GM18502 (cell line): ENCODE results near the gene TMC1.

Experiments
- ATAC-seq: cut with Tn5 transposase; IDR thresholded peaks from one replicate; pipeline ENCODE4 v1.9.1; 2021; ENCODE audit warnings: mild to moderate bottlenecking; ENCODE audit not compliant: unreplicated experiment, poor library complexity

TMC1 gene

DNA sequence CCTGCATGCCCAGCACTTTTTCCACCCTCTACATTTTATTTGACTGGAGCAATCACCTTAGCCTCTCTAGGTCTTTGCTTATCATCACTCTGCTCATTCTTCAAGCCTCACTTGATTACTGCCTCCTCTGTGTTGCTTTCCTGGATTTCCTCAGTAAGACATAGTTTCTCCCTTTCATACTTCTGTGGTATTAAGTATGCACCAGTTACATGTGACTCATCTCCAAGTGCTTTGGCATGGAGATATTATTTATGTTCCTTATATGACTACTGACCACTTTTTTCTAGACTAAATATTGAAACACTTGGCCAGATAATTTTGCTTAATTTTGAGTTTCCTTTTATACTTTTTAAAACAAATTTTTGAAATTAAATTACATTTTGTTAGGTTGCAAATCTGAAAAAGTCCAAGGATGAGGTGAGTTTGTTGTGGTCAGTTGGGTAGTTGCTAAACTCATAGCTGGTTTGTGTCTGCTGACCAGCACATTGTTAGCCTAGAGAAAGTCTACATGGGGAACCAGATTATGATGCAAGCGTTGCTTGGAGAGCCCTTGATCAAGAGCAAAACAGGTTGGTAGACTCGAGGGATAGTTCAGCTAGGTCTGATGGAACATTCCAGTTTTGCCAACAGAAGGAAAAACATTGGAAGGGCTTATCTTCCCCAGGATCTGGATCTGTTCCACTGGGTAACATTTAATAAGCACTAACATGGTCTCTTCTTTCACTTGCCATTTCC, 140.2 kb downstream of the TMC1 start:
- ATAC-seq: no peak

DNA sequence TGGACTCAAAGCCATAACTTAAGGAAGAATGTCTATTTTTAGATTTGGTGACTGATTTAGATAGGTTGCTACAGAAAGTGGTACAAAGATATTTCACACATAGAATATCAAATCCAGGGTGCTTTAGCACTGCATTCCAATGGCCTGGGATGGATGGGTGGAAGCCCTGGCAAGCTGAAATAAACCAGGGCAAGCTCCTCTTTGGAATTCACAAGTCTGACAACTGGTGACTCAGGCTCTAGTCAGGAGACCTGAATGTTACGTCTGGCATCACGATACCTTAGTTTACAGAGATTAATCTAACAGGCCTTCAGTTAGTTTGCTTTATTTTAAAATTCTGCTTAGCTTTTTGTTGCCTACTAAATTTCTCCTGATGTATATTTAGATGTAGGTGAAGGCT, 144.0 kb downstream of the TMC1 start:
- no peak for ATAC-seq

DNA sequence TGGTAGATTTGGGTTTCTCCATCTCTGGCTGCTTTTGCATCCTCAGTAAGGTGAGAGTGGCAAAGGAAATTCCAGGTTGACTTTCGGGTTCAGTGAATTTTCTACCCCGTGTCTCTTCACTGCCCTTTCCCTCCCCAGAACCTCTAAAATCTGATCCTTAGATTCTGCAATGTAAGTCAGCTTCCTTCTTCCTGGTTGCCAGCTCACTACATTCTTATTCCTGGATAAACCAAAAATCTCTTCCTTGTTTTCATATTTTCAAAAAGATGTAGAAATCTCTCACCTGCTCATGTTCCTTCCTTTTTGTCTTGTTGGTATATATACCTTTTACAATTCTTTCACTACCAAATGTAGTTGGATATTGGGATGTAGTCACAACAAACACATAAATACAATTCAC, 145.8 kb downstream of the TMC1 start:
- ATAC-seq: no peak

DNA sequence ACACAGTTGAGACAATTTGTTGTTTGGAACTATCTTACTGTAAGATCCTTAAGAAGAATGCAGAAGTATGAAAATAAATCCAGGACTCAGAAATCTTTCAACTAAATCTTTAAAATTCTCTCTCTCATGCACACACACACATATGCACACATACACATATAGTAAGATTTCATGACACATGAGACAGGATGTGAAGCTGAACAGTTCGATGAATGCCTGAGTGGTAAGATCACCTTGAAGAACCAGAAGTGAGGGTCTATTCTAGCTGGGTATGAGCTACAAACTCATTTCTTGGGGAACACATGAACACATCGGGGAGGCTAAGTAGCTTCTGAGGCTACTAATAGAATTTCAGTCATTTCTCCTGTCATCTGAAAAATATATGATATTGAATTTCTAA, 153.6 kb downstream of the TMC1 start:
- ATAC-seq: no peak

DNA sequence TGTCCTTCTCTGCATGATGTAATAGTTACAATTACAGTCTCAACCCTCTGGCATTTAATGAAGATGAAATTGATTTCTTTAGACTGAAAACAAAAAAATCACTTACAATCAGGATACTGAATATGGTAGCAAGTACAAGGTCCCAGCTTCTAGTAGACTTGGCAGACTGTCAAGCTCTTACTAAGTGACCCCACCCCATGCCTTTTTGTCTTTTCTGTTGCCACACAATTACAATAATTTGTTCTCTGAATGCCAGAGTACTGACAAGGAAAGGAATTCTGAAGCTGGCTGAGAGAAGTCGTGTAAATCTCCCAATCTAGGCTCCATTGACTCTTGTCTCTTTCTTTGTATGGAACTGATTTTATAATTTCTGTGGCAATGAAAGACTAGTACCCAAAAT, 154.2 kb downstream of the TMC1 start:
- ATAC-seq: no peak

DNA sequence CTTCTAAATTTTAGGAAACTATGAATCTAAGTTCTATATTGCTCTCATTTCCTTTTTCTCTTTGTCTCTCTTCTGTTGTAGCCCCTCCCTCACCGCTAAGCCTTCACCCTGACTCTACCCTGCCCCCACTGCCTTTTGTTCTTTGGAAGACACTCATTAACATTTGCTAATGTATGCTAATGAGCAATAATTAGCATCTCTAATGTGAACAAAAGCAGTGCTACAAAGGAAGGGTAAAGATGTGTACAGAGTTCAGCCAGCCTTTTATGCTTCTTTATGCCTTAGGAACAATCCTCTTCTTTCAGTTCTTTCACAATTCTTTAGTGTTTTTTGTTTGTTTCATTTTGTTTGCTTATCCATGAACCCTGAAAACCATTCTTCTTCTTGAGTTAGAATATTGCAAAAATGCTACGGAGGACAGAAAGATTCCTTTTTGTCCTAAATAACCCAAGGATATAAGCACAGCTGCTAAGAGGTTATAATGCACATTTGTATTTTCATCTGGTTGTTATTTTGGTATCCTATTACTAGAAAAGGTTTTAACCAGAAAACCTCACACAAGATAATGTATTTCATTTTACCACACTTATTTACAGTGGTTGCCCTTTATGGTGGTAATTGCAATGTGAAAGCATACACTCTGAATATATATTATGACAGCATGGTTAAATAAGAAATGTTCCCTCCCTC, 159.3 kb downstream of the TMC1 start:
- no peak for ATAC-seq

DNA sequence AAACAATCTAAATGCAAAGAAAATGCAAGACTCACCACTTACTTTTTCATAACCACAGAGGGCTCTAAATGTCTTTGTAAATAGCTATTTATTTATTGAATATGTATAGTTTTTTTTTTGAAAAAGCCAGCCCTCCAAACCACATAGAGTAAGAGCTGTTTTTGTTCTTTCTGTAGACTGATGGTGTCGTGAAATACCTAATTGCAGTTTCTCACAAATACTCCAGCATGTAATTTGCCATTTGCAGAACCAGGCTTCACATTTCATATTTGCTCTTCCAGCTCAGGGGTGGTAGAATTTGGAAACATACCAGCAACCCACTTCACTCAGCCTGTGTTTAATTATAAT, 159.8 kb downstream of the TMC1 start:
- no peak for ATAC-seq

DNA sequence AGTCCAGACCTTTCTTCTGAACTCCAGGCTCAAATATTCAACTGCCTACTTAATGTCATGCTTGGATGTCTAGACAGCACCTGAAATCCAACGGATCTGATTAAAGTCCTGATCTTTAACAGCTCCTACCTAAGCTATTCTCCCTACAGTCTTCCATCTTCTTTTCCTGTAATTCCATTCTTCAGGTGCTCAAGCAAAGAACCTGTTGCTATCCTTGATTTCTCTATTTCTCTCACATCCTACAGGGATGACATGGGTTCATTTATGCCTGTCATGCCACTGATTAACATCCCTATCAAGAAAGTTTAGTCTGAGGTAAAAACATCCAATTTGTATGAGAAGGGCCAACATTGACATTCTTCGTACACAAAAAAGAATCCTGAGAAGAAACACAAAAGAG, 163.2 kb downstream of the TMC1 start:
- ATAC-seq: no peak

DNA sequence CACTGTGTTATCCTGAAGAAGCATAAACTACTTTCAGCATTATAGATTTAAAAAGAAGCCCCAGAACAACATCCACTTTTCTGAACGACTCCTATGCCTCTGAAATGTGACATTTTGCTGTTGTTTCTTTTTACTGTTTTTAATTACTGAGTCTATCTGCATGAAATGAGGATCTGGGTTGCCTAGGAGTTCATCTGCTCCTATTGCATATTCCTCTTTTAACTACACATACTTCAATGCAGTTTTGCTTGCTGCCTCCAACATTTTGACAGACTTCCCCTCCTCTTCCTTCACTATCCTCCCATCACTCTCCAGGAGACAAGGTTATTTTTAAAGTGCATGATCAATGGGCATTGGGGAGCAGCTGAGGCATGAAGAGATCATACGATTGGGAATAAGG, 164.5 kb downstream of the TMC1 start:
- ATAC-seq: no peak

DNA sequence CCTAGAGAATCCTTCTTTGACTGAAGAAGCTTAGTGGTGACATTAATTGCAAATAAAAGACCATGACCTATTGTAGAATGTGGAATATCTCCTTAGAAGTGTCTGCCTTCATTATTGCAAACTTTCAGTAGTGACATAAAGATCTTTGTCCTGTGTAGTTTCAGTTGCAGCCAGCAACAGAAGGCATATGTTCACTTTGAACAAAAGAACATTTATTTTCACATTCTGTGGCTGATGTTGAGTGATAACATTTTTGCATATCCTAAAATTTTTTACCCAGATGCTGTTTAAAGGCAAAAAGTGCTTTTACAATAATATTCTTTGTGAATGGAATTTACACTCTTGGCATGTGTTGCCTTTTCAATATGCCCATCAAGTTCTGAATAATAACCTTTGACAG, 165.9 kb downstream of the TMC1 start:
- no peak for ATAC-seq

DNA sequence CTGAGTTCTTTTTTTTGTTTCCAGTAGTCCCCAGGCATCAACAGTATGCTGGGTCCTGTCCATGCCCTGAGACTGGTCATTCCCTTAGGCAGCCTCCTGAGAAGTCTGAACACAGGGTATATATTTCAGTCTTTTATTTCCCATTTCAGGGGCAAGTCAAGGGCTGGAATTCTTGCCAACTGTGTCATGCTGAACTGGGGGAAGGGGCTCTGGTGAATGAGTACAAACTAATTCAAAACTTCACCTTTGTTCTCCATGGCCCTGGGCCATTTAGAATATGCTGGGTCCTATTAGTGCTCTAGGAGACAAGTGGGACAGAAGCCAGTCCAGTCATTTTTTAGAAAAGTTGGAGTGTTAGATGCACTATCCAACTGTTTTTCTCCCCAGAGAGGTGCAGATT, 170.3 kb downstream of the TMC1 start:
- no peak for ATAC-seq

DNA sequence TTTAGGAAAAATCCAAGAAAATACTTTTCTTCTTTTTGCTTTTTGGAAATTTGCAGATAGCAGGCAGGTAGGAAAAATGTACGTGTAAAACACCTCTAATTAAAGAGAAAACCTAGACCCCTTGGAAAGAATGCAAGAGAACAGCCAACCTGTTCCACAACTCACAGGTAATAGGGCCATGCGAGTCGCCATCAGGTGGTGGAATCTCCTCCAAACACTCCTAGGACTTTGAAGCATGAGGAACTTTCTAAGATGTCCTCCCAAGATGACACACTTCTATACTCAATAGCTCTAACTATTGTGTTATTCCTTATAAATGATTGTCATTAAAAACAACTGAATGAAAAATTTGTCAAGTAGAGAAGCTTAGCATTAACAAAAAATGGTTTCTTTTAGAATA, 174.0 kb downstream of the TMC1 start:
- ATAC-seq: no peak

DNA sequence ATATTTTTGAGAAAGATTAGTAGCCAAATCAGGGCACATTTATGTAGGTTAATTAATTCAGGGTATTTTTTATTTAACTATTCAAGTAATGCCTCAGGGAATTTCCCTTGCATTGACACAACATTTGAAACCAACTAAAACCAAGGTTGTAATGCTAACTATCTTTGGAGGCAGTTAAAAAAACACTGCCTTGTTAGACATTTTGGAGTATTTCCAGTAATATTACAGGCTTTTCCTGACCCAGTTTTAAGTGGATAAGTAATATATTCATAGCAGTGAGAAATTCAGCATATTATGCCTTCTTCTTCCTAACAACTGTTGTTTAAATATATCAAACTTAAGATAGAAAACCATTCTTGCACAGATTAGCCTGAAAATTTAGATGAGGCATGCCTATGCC, 175.1 kb downstream of the TMC1 start:
- no peak for ATAC-seq

DNA sequence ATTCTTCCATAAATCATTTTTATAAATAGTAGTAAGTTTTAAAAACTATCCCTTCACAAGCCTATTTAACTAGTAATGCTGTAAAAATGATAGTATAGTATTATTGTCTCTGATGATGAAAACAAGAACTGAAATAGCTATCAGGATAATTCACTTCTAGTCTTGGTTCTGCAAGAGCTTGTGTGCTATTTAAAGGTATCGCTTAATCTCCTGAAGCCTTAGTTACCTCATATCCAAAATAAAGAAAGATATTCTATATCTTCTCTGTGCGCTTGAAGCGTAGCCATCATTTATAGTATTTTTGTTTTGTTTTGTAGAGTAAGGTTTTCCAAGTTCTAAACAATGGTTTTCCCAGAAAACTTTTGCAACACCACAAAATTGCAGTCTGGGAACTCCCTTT, 180.1 kb downstream of the TMC1 start:
- ATAC-seq: no peak

DNA sequence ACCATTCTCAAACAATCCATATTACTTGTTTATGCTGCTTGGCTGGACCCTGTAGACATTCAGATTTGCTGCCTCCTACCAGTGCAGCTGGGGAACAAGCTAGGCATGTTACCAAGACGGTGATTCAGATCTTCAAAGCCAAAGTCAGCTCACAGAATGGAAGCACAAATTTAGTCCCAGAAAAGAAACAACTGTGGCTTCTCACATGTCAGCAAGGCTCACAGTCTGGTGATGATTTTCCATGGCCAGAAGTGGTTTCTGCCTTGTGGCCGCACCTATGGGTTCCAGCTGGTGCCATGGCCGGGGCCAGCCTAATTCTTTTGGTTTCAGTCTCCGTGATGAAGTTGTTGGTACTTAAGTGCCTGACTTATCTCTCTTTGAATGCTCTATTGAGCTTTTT, 182.2 kb downstream of the TMC1 start:
- no peak for ATAC-seq

DNA sequence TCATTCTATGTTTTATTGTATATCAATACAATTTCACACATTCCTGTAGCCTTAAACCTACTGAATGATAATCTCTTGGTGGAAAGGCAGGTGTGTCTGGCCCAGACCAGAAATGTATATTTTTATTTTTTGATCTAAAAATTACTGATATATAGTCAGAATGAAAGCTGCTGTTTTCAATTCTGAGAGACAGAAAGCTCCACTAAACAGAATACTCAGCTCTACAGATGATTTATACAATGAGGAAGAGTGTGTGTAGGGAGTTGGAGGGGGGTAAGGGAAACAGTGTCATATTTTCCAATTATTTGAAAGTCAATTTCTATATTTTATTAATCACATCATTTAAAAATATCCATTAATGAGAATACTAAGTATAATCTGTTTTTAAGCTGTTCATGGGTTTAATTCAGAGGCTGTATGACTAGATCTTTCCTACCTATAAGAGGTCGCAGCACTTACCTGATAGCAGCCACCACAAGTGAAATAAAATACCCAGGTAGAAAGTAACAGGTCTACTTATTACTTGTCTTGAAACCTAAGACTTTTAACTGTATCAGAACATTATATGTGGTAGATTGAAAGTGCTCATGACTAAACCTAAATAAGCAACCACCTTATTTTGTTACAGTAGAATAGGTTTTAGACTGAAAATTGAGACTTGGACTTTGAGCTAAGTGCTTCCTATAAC, 183.4 kb downstream of the TMC1 start:
- ATAC-seq: no peak

DNA sequence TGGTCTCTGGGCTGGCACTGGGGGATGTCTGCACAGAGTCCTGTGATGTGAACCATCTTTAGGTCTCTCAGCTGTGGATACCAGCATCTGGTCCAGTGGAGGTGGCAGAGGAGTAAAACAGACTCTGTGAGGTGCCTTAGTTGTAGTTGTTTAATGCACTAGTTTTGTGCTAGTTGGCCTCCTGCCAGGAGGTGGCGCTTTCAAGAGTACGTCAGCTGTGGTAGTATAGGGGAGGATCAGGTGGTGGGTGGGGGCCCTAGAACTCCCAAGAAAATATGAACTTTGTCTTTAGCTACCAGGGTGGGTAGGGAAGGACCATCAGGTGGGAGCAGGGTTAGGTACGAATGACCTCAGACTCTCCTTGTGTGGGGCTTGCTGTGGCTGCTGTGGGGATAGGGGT, 197.1 kb downstream of the TMC1 start:
- ATAC-seq: no peak

DNA sequence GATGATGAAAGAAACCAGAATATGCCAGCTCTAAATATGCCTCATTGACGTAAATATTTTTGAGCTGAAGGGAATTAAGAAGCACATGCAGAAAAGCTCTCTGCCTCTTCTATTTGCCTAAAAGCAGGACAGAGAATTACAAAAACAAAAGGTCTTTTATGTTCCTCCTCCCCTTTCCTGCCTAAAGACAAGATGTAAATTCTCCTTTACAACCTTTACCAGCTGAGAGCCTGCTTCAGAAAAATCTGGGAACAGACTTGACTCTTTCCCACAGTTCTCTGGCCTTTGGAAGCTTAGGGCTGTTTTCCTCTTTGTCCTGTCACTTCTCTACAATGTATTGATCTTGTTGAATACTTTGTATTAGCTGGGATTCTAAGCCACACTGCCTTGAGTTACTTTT, 199.7 kb downstream of the TMC1 start:
- ATAC-seq: no peak

DNA sequence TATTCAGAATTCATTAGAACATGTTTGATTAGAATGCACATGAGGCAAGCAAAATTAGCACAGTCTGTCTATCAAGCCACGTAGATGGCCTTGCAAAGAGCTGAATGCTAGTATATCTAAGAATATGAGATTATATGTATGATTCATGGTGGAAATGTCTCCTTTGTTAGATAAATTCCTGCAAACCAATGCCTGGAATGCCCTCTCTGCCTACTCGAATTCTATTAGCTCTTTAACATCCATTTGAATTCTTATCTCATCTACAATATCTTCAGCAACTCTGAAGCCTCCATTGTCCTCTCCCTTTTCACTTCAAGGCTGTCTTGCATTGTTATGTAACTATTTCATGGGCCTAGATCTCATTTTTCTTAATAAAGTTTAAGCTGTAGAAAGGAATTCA, 205.5 kb downstream of the TMC1 start:
- no peak for ATAC-seq

DNA sequence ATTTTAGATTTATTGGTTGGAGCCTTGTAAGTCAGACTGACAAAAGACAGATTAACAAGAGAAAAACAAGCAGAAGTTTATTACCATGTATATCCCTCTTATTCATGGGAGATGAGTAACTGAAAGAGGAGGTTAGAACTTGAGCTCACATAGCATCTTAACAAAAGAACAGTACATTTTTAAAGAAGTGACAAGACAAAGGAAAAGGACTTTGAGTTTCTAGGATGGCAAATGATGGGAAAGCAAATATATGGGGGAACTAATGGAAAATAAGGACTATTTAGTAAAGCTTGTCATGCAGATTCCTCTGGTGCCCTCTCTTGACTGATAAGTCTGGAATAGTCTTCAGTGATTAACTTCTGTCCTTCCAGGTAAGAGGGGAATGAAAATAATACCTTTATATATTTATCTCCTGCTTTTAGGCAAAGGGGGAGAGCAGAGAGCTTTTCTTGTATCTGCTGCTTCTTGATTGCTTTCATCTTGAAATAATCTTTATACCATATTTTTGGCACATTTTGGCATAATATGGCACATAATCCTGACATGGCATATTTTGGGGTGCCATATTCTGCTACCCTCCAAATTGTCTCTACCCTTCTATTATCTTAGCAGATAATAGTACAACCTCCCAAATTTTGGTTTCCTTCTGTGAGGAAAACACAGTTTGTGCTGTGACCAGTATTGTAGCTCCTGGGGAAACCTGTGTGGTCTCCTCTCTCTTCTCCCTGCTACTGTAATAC, 206.8 kb downstream of the TMC1 start:
- no peak for ATAC-seq

DNA sequence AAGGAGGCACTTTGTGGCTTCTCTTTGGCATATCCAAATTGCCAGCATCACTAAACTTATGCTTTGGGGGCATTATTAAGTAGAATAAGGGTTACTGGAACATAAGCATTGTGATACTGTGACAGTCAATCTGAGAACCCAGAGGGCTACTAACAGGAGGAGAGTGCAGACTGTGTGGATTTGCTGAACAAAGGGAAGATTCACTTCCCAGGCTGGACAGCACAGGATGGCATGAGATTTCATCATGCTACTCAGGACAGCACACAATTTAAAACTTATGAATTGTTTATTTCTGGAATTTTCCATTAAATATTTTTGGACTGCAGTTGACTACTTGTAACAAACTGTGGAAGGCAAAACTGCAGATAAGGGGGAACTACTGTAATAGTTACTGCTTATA, 212.5 kb downstream of the TMC1 start:
- no peak for ATAC-seq
